HEK293 (cell line): Measurements from ENCODE around the gene GALNTL6.

Experiments used
- KLF10 ChIP-seq: fragments of 450-650 bp; IDR thresholded peaks from 2 replicates; pipeline ENCODE4 v1.5.1; 2018; ENCODE audit warnings: missing biosample characterization, mild to moderate bottlenecking, missing genetic modification characterization
- TF ChIP-seq, protein P1 (sequence below): fragments of 450-650 bp; formaldehyde crosslinking; conservative IDR thresholded peaks from 2 replicates; pipeline ENCODE4 v1.5.1; 2016; ENCODE audit warnings: low read depth, missing biosample characterization, missing genetic modification characterization

GRCh38 chr4:172202480-172203076, 389.4 kb downstream of the GALNTL6 start:
- no peak for TF ChIP-seq KLF10 (tag by site-specific recombination)
- TF ChIP-seq, protein P1, sequence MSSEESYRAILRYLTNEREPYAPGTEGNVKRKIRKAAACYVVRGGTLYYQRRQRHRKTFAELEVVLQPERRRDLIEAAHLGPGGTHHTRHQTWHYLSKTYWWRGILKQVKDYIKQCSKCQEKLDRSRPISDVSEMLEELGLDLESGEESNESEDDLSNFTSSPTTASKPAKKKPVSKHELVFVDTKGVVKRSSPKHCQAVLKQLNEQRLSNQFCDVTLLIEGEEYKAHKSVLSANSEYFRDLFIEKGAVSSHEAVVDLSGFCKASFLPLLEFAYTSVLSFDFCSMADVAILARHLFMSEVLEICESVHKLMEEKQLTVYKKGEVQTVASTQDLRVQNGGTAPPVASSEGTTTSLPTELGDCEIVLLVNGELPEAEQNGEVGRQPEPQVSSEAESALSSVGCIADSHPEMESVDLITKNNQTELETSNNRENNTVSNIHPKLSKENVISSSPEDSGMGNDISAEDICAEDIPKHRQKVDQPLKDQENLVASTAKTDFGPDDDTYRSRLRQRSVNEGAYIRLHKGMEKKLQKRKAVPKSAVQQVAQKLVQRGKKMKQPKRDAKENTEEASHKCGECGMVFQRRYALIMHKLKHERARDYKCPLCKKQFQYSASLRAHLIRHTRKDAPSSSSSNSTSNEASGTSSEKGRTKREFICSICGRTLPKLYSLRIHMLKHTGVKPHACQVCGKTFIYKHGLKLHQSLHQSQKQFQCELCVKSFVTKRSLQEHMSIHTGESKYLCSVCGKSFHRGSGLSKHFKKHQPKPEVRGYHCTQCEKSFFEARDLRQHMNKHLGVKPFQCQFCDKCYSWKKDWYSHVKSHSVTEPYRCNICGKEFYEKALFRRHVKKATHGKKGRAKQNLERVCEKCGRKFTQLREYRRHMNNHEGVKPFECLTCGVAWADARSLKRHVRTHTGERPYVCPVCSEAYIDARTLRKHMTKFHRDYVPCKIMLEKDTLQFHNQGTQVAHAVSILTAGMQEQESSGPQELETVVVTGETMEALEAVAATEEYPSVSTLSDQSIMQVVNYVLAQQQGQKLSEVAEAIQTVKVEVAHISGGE (tag by site-specific recombination) = no peak
